Activated CD8-positive, alpha-beta T cell treated with anti-CD3 and anti-CD28 coated beads for 36 hours (primary cell): Measurements from ENCODE around the gene ITIH5. TPM values are rescaled to one million over a fixed set of nuclear protein-coding genes. Genes with fewer than 3 reads are reported as not detected.

ENCODE experiments used
- ATAC-seq: fragments of 200-7000 bp; cut with Tn5 transposase; one replicate; pipeline ENCODE4 v1.10.0; 2021; ENCODE audit warnings: mild to moderate bottlenecking, moderate library complexity
- CTCF ChIA-PET: fragments of 350-600 bp; sonication (Branson Sonifier 250); formaldehyde crosslinking; loops from one replicate; lab custom pipeline; 2021; ENCODE audit warnings: antibody characterized with exemption; lab: Charles Lee
- POLR2A ChIA-PET: fragments of 350-600 bp; sonication (Branson Sonifier 250); formaldehyde crosslinking; loops from one replicate; lab custom pipeline; 2021; ENCODE audit warnings: antibody characterized with exemption; lab: Charles Lee
- DNase-seq: peaks from one replicate; pipeline ENCODE4 v3.0.0-alpha.2; 2020
- H3K27ac Mint-ChIP-seq: one replicate; pipeline ENCODE4 v1.8.0; 2021; ENCODE audit warnings: mild to moderate bottlenecking, mixed read lengths
- H3K27me3 Mint-ChIP-seq: one replicate; pipeline ENCODE4 v1.8.0; 2021; ENCODE audit warnings: mixed read lengths
- H3K36me3 Mint-ChIP-seq: one replicate; pipeline ENCODE4 v1.8.0; 2021; ENCODE audit warnings: low read depth, mixed read lengths
- H3K4me1 Mint-ChIP-seq: one replicate; pipeline ENCODE4 v1.8.0; 2021; ENCODE audit warnings: low read depth, mixed read lengths
- H3K4me3 Mint-ChIP-seq: one replicate; pipeline ENCODE4 v1.8.0; 2021; ENCODE audit warnings: mild to moderate bottlenecking, moderate library complexity, mixed read lengths
- H3K9me3 Mint-ChIP-seq: one replicate; pipeline ENCODE4 v1.8.0; 2021; ENCODE audit warnings: mixed read lengths
- CTCF ChIP-seq: fragments of 200-600 bp; IDR thresholded peaks from one replicate; pipeline ENCODE4 v1.8.0; 2022; ENCODE audit warnings: antibody characterized with exemption, mild to moderate bottlenecking
- intact Hi-C: fragments of 100-400 bp; cut with micrococcal nuclease; formaldehyde crosslinking; loops from one replicate; pipeline ENCODE4 v1.10.0; 2022
- total RNA-seq, 2 experiments: library from RNA; stranded (reverse); gene quantifications; one replicate each; pipeline ENCODE4 v1.2.3, GENCODE V29; 2021

ITIH5 gene
- total RNA-seq, 2 experiments from 2014 or later = not detected

- intact Hi-C loops = no loop called here
- no peaks in the 10 kb centered on the region for H3K4me1 Mint-ChIP-seq
- H3K4me3 Mint-ChIP-seq = no peak overlapping the region
- no peak for DNase-seq
- H3K27me3 Mint-ChIP-seq = peaks cover 17% of the 10 kb centered on the region
- no peak for ATAC-seq
- CTCF ChIA-PET = interaction anchor here (0.9 to 2.8 kb wide), 4 partner anchors 20 to 825 kb away, joined by 3 to 12 read pairs (median 5); no protein-coding TSS in a partner anchor
- H3K27ac Mint-ChIP-seq = no peak overlapping the region
- POLR2A ChIA-PET = interaction anchor here (1.3 kb wide), 1 partner anchor 11 kb away, joined by 3 read pairs; no protein-coding TSS in a partner anchor
- no peaks in the 10 kb centered on the region for H3K36me3 Mint-ChIP-seq
- TF ChIP-seq CTCF = no peak
- H3K9me3 Mint-ChIP-seq = no peaks in the 10 kb centered on the region
Observed at GRCh38 chr10:7707858-7708622, 41.3 kb upstream of the ITIH5 start.

GRCh38 chr10:7707102-7707501 is 40.3 kb upstream of the ITIH5 start:
- Mint-ChIP-seq H3K9me3 (no peaks in the 10 kb centered on the region), H3K4me1 (no peaks in the 10 kb centered on the region), H3K36me3 (no peaks in the 10 kb centered on the region), H3K4me3 (no peak overlapping the region), H3K27me3 (peaks cover 20% of the 10 kb centered on the region), H3K27ac (no peak overlapping the region)
- ChIA-PET CTCF (interaction anchor here (1.6 to 2.8 kb wide), 2 partner anchors 20 to 182 kb away, joined by 7 to 12 read pairs; no protein-coding TSS in a partner anchor), POLR2A (no interaction called here)
- TF ChIP-seq CTCF = no peak
- DNase-seq (no peak), ATAC-seq (no peak)
- intact Hi-C loops = no loop called here

GRCh38 chr10:7706534-7707073 is 39.8 kb upstream of the ITIH5 start:
- no peak overlapping the region for H3K4me3 Mint-ChIP-seq
- DNase-seq (no peak), ATAC-seq (no peak)
- ChIA-PET POLR2A (no interaction called here), CTCF (interaction anchor here (1.6 to 2.8 kb wide), 2 partner anchors 19 to 181 kb away, joined by 7 to 12 read pairs; no protein-coding TSS in a partner anchor)
- H3K4me1 Mint-ChIP-seq = no peaks in the 10 kb centered on the region
- intact Hi-C loops = no loop called here
- H3K27me3 Mint-ChIP-seq = peaks cover 20% of the 10 kb centered on the region
- no peak for TF ChIP-seq CTCF
- no peaks in the 10 kb centered on the region for H3K36me3 Mint-ChIP-seq
- H3K27ac Mint-ChIP-seq = no peak overlapping the region
- H3K9me3 Mint-ChIP-seq = no peaks in the 10 kb centered on the region

- DNase-seq = no peak
- Mint-ChIP-seq H3K4me1 (no peaks in the 10 kb centered on the region), H3K9me3 (no peaks in the 10 kb centered on the region), H3K4me3 (no peak overlapping the region), H3K27ac (no peak overlapping the region), H3K27me3 (peaks cover 20% of the 10 kb centered on the region), H3K36me3 (no peaks in the 10 kb centered on the region)
- POLR2A ChIA-PET = no interaction called here
- no peak for TF ChIP-seq CTCF
- CTCF ChIA-PET = interaction anchor here (0.9 kb wide), 1 partner anchor 180 kb away, joined by 3 read pairs; no protein-coding TSS in a partner anchor
- ATAC-seq = no peak
- intact Hi-C loops = no loop called here
Observed at GRCh38 chr10:7705341-7705740, 38.6 kb upstream of the ITIH5 start.
